Vagina (tissue), 2 donors: ENCODE results near the gene RPH3AL. TPM values are rescaled to one million over a fixed set of nuclear protein-coding genes. Genes with fewer than 3 reads are reported as not detected.

ENCODE experiments used
- DNase-seq, 2 donors: peaks; one replicate each; pipeline ENCODE4 v3.0.0-alpha.2; 2017; ENCODE audit errors: extremely low spot score in 2 of 2
- H3K27ac ChIP-seq: fragments of 200-600 bp; sonication (generic); one replicate; pipeline ENCODE4 v1.5.1; 2019
- H3K27me3 ChIP-seq: fragments of 200-600 bp; sonication (generic); one replicate; pipeline ENCODE4 v1.5.1; 2019
- H3K36me3 ChIP-seq, 2 donors: fragments of 200-600 bp; sonication (generic); one replicate each; pipeline ENCODE4 v1.5.1; 2017 to 2019
- H3K4me1 ChIP-seq: fragments of 200-600 bp; sonication (generic); one replicate; pipeline ENCODE4 v1.5.1; 2019
- H3K4me3 ChIP-seq, 2 donors: fragments of 200-600 bp; sonication (generic); 1 replicate in 1 of 2; 2 replicates in 1 of 2; pipeline ENCODE4 v1.5.1; 2016 to 2019
- H3K9me3 ChIP-seq: fragments of 200-600 bp; sonication (generic); one replicate; pipeline ENCODE4 v1.5.1; 2019
- POLR2A ChIP-seq, 2 donors: fragments of 450-650 bp; IDR thresholded peaks; one replicate each; pipeline ENCODE4 v1.6.1; 2017; ENCODE audit warnings: antibody characterized with exemption in 2 of 2, mild to moderate bottlenecking in 2 of 2, moderate library complexity in 2 of 2
- POLR2AphosphoS5 ChIP-seq, 2 donors: sonication (generic); formaldehyde crosslinking; IDR thresholded peaks; one replicate each; pipeline ENCODE4 v1.9.0; 2017; ENCODE audit warnings: antibody characterized with exemption in 2 of 2, mild to moderate bottlenecking in 2 of 2, low read depth in 1 of 2; ENCODE audit not compliant: insufficient read depth in 1 of 2
- intact Hi-C: fragments of 100-400 bp; cut with DNase I; formaldehyde crosslinking; loops from one replicate; pipeline ENCODE4 v1.15.1; 2023
- total RNA-seq: library from RNA; depleted of rRNA; stranded (reverse); fragments of >200 nt; gene quantifications from one replicate; pipeline ENCODE4 v1.2.3, GENCODE V29; 2016
- TF ChIP-seq, protein P1 (sequence below), 3 experiments: fragments of 450-650 bp in 2 of 3; fragments of 200-600 bp in 1 of 3; sonication (generic) in 1 of 3; IDR thresholded peaks; one replicate each; pipeline ENCODE4 v1.5.1; 2017 to 2019; ENCODE audit warnings: antibody characterized with exemption in 3 of 3, mild to moderate bottlenecking in 2 of 3, moderate library complexity in 2 of 3

RPH3AL gene
- total RNA-seq, 1 donor from 2014 or later = 43.5 TPM

DNA sequence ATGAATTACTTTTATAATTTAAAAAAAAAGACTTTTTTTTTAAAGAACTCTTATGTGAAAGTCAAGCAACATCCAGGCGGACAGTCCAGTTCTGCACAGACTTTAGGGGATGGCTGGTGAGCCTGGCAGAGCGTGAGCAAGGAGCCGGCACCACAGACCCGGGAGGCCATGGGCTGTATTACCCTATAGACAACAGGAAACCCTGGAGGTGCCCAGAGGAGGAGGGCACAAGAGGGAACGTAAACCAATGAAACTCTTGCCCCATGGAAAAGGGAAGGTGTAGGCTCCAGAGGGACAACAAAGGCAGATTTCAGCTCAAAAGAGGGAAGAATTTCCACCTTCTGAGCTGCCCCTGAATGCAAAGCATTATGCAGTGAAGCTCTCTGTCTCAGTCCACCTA, 25.5 kb upstream of the RPH3AL start:
- TF ChIP-seq, protein P1, sequence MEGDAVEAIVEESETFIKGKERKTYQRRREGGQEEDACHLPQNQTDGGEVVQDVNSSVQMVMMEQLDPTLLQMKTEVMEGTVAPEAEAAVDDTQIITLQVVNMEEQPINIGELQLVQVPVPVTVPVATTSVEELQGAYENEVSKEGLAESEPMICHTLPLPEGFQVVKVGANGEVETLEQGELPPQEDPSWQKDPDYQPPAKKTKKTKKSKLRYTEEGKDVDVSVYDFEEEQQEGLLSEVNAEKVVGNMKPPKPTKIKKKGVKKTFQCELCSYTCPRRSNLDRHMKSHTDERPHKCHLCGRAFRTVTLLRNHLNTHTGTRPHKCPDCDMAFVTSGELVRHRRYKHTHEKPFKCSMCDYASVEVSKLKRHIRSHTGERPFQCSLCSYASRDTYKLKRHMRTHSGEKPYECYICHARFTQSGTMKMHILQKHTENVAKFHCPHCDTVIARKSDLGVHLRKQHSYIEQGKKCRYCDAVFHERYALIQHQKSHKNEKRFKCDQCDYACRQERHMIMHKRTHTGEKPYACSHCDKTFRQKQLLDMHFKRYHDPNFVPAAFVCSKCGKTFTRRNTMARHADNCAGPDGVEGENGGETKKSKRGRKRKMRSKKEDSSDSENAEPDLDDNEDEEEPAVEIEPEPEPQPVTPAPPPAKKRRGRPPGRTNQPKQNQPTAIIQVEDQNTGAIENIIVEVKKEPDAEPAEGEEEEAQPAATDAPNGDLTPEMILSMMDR (IDR thresholded peaks at IDR 0.05) = no peak
- TF ChIP-seq POLR2A (IDR thresholded peaks at IDR 0.05) = no peak
- TF ChIP-seq POLR2AphosphoS5 (IDR thresholded peaks at IDR 0.05; ENCODE audit: insufficient read depth in 1 of 2, low read depth in 1 of 2) = no peak
- peaks cover under 1% of the 10 kb centered on the region for H3K4me1 ChIP-seq
- no peak for DNase-seq
- no peaks in the 10 kb centered on the region for H3K9me3 ChIP-seq
- H3K4me3 ChIP-seq = no peak overlapping the region
- intact Hi-C loops = no loop called here
- no peaks in the 10 kb centered on the region for H3K27me3 ChIP-seq
- no peaks in the 10 kb centered on the region for H3K36me3 ChIP-seq
- no peak overlapping the region for H3K27ac ChIP-seq

DNA sequence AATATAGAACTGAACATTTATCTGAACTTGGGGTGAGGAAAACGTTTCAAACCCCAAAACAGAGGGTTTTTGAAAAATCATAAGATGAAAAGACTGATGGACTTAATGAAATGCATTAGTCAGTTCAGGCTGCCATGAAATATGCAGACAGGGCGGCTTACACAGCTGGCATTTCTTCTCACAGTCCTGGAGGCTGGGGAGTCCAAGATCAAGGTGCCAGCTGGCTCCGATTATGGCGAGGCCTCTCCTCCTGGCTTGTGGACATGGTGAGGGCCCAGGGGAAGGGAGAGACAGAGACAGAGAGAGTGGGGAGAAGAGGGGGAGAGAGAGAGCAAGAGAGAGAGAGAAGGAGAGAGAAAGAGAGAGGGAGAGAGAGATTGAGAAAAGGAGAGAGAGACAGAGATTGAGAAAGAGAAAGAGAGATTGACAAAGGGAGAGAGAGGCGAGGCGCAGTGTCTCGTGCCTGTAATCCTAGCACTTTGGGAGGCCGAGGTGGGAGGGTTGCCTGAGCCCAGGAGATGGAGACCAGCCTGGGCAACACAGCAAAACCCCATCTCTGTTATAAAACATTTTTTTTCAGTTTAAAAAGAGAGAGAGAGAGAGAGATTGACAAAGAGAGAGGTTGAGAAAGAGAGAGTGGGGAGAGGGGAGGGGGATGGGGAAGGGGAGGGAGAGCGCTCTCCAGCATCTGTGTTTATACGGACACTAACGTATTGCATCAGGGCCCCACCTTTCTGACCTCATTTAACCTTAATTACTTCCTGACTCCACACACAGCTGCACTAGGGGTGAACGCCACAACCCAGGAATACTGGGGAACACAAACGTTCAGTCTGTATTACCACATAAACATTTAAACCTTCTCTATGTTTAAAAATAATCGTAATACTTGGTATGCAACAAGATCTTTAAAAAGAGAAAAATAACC, 24.6 kb upstream of the RPH3AL start:
- Histone ChIP-seq H3K9me3 (no peaks in the 10 kb centered on the region), H3K36me3 (no peaks in the 10 kb centered on the region), H3K27ac (no peak overlapping the region), H3K4me1 (peaks cover 9% of the 10 kb centered on the region), H3K27me3 (no peaks in the 10 kb centered on the region), H3K4me3 (no peak overlapping the region)
- no peak for DNase-seq
- intact Hi-C loops = no loop called here
- TF ChIP-seq POLR2AphosphoS5 (IDR thresholded peaks at IDR 0.05; ENCODE audit: insufficient read depth in 1 of 2, low read depth in 1 of 2) (no peak), POLR2A (IDR thresholded peaks at IDR 0.05) (no peak)
- TF ChIP-seq, protein P1 (IDR thresholded peaks at IDR 0.05) = no peak

DNA sequence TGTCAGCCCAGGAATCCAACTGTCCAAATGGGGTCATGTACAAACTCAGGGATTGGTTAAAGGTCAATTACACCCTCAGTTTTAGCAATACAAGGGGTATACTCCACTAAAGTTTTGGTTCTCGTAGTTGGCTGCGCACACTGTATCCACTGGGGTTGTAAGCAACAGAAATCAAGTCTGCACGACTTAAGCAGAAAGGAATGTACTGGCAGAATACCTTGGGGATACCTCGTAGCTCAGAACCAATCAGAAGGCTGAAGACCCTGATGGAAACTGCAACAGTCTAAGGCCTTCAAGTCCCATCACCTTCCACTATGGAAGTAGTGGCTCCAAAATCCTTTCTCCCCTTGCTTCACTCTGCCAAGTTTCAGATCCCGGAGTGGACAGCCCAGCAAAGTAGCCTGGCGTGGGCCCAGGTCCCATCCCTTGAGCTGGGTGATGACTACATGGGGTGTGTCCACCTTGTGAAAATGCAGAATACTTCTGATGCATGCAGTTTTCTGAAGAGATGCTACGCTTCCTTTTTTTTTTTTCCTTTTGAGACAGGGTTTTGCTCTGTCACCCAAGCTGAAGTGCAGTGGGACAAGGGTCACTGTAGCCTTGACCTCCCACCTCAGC, 21.1 kb upstream of the RPH3AL start:
- no peak for TF ChIP-seq POLR2AphosphoS5 (IDR thresholded peaks at IDR 0.05; ENCODE audit: insufficient read depth in 1 of 2, low read depth in 1 of 2)
- no peak for TF ChIP-seq POLR2A (IDR thresholded peaks at IDR 0.05)
- TF ChIP-seq, protein P1 (IDR thresholded peaks at IDR 0.05) = no peak
- no peaks in the 10 kb centered on the region for H3K36me3 ChIP-seq
- intact Hi-C loops = no loop called here
- no peaks in the 10 kb centered on the region for H3K9me3 ChIP-seq
- no peaks in the 10 kb centered on the region for H3K27me3 ChIP-seq
- H3K27ac ChIP-seq = no peak overlapping the region
- no peak overlapping the region for H3K4me3 ChIP-seq
- no peak for DNase-seq
- H3K4me1 ChIP-seq = peaks cover 11% of the 10 kb centered on the region

DNA sequence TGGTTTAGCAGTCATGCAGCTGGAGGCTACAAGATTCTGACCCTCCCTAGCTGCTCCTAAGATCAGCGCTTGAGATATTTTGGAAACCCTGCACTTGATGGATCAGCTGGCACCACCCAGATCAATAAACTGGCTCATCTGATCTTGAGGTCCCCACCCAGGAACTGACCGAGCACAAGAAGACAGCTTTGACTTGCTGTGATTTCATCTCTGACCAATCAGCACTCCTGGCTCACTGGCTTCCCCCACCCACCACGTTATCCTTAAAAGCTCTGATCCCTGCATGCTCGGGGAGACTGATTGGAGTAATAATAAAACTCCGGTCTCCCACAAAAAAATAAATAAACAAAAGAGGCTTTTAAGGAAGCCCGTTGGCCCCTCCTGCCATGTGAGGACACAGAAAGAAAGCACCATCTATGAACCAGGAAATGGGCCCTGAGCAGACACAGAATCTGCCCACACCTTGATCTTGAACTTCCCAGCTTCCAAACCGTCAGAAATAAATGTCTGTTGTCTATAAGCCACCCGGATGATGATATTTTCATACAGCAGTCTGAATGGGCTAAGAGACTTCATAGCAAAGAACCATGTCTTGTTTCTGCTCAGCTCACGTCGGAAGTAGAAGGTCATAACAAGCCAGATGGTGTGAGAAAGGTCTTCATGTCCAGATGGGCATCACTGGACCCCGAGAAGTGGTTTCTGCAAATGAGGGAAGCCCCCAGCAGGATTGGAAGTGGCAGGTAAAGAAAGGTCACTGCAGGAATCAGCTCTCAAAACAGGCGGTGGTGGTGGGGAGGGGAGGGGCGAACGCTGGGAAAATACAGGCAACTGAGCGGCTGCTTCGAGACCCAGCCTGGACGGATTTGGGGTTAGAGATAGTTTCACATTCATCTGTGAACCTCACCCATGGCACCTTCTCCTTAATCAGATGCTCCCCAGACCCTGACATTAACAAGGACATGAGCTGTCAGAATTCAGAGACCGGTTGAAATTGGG, 19.8 kb upstream of the RPH3AL start:
- no peak overlapping the region for H3K27ac ChIP-seq
- peaks cover 11% of the 10 kb centered on the region for H3K4me1 ChIP-seq
- TF ChIP-seq POLR2A (IDR thresholded peaks at IDR 0.05) (no peak), POLR2AphosphoS5 (IDR thresholded peaks at IDR 0.05; ENCODE audit: insufficient read depth in 1 of 2, low read depth in 1 of 2) (no peak)
- TF ChIP-seq, protein P1 (IDR thresholded peaks at IDR 0.05) = no peak
- no peak overlapping the region for H3K4me3 ChIP-seq
- no peaks in the 10 kb centered on the region for H3K36me3 ChIP-seq
- no peaks in the 10 kb centered on the region for H3K9me3 ChIP-seq
- intact Hi-C loops = no loop called here
- no peaks in the 10 kb centered on the region for H3K27me3 ChIP-seq
- DNase-seq = no peak
